ENCODE data around the gene GABBR2. TPM values are rescaled to one million over a fixed set of nuclear protein-coding genes. Genes with fewer than 3 reads are reported as not detected.

The GABBR2 gene
- total and polyA plus RNA-seq, 2 experiments from 2014 or later = 0.89 to 1.3 TPM

DNA sequence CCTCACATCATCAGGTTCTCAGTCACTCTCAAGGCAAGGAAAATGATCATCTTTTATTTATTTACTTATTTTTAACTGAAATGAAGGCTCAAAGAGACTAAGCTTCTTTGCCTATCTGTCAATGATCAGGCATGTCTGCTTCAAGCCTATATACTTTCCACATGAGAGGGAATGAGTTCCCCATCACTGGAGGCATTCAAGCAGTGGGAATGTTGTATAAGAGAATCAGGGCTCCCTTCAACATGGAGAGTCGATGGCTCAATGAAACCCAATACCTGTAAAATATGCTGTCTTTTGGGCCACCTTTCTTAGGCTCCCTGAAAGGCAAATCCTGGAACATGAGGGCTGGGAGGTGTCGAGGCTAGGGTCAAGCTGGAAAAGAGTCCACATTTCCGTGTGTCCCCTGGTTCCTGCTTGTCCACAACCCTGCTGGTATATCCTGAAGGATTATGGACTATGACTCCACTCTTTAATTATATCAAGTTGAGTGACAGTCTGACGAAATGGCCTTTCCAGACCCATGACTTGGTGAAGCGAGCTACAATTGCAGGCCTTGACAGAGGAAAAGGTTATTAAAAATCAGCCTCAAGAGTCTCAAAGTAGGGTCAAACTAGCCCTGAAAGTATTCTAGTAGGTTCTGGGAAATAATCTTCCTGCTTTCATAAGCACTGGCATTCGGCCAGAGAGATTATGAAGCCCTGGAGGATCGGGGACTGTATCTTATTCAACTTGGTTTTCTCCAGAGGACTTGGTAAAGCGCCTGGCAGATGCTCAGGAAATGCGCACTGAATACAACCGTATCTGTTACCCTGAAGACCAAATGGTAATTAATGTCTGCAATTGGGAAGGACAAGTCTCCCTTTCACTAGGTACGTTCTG lies 307.4 kb downstream of the GABBR2 start:
- 0 out of 2 replicates have a peak overlapping the region, but pooled peaks have one; percentile 2 for H3K27ac ChIP-seq (ENCODE audit: low read depth)

More for the DNA sequence above, 307.4 kb downstream of the GABBR2 start:
- Histone ChIP-seq H3K4me3 (no peak overlapping the region), H3K9me2 (ENCODE audit: insufficient read depth) (0 out of 2 replicates have a peak, but pooled peaks cover 3% of the 10 kb centered on the region), H2AFZ (no peak overlapping the region; the same call in 1 of the 2 replicates), H3K36me3 (ENCODE audit: insufficient read depth) (no peaks in the 10 kb centered on the region), H4K20me1 (replicated peaks; ENCODE audit: insufficient read depth) (no peaks in the 10 kb centered on the region), H3K79me2 (replicated peaks; ENCODE audit: insufficient read depth) (no peaks in the 10 kb centered on the region), H3K4me1 (ENCODE audit: insufficient read depth) (peaks cover 15% of the 10 kb centered on the region), H3F3A (replicated peaks; ENCODE audit: low read depth) (no peaks in the 10 kb centered on the region), H3K4me2 (peak overlapping the region; percentile 0; the same call in 1 of the 2 replicates), H3K27me3 (ENCODE audit: insufficient read depth) (no peaks in the 10 kb centered on the region)
- ATAC-seq (no peak), DNase-seq (ENCODE audit: low spot score) (peak; percentile 9)
- TF ChIP-seq EZH2 (IDR thresholded peaks at IDR 0.05; ENCODE audit: low read depth, unreplicated experiment) = no peak
- no peak for TF ChIP-seq NANOG (IDR thresholded peaks at IDR 0.05; ENCODE audit: borderline replicate concordance)
- TF ChIP-seq, protein P1, sequence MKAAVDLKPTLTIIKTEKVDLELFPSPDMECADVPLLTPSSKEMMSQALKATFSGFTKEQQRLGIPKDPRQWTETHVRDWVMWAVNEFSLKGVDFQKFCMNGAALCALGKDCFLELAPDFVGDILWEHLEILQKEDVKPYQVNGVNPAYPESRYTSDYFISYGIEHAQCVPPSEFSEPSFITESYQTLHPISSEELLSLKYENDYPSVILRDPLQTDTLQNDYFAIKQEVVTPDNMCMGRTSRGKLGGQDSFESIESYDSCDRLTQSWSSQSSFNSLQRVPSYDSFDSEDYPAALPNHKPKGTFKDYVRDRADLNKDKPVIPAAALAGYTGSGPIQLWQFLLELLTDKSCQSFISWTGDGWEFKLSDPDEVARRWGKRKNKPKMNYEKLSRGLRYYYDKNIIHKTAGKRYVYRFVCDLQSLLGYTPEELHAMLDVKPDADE (IDR thresholded peaks at IDR 0.05) = no peak
- TF ChIP-seq, protein P2, sequence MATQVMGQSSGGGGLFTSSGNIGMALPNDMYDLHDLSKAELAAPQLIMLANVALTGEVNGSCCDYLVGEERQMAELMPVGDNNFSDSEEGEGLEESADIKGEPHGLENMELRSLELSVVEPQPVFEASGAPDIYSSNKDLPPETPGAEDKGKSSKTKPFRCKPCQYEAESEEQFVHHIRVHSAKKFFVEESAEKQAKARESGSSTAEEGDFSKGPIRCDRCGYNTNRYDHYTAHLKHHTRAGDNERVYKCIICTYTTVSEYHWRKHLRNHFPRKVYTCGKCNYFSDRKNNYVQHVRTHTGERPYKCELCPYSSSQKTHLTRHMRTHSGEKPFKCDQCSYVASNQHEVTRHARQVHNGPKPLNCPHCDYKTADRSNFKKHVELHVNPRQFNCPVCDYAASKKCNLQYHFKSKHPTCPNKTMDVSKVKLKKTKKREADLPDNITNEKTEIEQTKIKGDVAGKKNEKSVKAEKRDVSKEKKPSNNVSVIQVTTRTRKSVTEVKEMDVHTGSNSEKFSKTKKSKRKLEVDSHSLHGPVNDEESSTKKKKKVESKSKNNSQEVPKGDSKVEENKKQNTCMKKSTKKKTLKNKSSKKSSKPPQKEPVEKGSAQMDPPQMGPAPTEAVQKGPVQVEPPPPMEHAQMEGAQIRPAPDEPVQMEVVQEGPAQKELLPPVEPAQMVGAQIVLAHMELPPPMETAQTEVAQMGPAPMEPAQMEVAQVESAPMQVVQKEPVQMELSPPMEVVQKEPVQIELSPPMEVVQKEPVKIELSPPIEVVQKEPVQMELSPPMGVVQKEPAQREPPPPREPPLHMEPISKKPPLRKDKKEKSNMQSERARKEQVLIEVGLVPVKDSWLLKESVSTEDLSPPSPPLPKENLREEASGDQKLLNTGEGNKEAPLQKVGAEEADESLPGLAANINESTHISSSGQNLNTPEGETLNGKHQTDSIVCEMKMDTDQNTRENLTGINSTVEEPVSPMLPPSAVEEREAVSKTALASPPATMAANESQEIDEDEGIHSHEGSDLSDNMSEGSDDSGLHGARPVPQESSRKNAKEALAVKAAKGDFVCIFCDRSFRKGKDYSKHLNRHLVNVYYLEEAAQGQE (IDR thresholded peaks at IDR 0.05; ENCODE audit: unreplicated experiment) = no peak
- no peak for TF ChIP-seq CREB1 (CRISPR knock-in tag; IDR thresholded peaks at IDR 0.05; ENCODE audit: low read depth)
- no peak for TF ChIP-seq ZNF331 (CRISPR knock-in tag; IDR thresholded peaks at IDR 0.05; ENCODE audit: low read depth)
- TF ChIP-seq, protein P3, sequence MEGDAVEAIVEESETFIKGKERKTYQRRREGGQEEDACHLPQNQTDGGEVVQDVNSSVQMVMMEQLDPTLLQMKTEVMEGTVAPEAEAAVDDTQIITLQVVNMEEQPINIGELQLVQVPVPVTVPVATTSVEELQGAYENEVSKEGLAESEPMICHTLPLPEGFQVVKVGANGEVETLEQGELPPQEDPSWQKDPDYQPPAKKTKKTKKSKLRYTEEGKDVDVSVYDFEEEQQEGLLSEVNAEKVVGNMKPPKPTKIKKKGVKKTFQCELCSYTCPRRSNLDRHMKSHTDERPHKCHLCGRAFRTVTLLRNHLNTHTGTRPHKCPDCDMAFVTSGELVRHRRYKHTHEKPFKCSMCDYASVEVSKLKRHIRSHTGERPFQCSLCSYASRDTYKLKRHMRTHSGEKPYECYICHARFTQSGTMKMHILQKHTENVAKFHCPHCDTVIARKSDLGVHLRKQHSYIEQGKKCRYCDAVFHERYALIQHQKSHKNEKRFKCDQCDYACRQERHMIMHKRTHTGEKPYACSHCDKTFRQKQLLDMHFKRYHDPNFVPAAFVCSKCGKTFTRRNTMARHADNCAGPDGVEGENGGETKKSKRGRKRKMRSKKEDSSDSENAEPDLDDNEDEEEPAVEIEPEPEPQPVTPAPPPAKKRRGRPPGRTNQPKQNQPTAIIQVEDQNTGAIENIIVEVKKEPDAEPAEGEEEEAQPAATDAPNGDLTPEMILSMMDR (conservative IDR thresholded peaks at IDR 0.05; ENCODE audit: low read depth in 2 of 2) = no peak
- TF ChIP-seq, protein P4, sequence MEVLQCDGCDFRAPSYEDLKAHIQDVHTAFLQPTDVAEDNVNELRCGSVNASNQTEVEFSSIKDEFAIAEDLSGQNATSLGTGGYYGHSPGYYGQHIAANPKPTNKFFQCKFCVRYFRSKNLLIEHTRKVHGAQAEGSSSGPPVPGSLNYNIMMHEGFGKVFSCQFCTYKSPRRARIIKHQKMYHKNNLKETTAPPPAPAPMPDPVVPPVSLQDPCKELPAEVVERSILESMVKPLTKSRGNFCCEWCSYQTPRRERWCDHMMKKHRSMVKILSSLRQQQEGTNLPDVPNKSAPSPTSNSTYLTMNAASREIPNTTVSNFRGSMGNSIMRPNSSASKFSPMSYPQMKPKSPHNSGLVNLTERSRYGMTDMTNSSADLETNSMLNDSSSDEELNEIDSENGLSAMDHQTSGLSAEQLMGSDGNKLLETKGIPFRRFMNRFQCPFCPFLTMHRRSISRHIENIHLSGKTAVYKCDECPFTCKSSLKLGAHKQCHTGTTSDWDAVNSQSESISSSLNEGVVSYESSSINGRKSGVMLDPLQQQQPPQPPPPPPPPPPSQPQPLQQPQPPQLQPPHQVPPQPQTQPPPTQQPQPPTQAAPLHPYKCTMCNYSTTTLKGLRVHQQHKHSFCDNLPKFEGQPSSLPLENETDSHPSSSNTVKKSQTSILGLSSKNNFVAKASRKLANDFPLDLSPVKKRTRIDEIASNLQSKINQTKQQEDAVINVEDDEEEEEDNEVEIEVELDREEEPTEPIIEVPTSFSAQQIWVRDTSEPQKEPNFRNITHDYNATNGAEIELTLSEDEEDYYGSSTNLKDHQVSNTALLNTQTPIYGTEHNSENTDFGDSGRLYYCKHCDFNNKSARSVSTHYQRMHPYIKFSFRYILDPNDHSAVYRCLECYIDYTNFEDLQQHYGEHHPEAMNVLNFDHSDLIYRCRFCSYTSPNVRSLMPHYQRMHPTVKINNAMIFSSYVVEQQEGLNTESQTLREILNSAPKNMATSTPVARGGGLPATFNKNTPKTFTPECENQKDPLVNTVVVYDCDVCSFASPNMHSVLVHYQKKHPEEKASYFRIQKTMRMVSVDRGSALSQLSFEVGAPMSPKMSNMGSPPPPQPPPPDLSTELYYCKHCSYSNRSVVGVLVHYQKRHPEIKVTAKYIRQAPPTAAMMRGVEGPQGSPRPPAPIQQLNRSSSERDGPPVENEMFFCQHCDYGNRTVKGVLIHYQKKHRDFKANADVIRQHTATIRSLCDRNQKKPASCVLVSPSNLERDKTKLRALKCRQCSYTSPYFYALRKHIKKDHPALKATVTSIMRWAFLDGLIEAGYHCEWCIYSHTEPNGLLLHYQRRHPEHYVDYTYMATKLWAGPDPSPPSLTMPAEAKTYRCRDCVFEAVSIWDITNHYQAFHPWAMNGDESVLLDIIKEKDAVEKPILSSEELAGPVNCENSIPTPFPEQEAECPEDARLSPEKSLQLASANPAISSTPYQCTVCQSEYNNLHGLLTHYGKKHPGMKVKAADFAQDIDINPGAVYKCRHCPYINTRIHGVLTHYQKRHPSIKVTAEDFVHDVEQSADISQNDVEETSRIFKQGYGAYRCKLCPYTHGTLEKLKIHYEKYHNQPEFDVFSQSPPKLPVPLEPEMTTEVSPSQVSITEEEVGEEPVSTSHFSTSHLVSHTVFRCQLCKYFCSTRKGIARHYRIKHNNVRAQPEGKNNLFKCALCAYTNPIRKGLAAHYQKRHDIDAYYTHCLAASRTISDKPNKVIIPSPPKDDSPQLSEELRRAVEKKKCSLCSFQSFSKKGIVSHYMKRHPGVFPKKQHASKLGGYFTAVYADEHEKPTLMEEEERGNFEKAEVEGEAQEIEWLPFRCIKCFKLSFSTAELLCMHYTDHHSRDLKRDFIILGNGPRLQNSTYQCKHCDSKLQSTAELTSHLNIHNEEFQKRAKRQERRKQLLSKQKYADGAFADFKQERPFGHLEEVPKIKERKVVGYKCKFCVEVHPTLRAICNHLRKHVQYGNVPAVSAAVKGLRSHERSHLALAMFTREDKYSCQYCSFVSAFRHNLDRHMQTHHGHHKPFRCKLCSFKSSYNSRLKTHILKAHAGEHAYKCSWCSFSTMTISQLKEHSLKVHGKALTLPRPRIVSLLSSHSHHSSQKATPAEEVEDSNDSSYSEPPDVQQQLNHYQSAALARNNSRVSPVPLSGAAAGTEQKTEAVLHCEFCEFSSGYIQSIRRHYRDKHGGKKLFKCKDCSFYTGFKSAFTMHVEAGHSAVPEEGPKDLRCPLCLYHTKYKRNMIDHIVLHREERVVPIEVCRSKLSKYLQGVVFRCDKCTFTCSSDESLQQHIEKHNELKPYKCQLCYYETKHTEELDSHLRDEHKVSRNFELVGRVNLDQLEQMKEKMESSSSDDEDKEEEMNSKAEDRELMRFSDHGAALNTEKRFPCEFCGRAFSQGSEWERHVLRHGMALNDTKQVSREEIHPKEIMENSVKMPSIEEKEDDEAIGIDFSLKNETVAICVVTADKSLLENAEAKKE (CRISPR knock-in tag; IDR thresholded peaks at IDR 0.05) = no peak
- no peak for TF ChIP-seq ZNF114 (CRISPR knock-in tag; IDR thresholded peaks at IDR 0.05)
- no peak for TF ChIP-seq STAT1 (IDR thresholded peaks at IDR 0.05; ENCODE audit: unreplicated experiment)
- no peak for TF ChIP-seq POLR2AphosphoS5 (IDR thresholded peaks at IDR 0.05; ENCODE audit: low read depth)
- no peak for TF ChIP-seq JUNB (IDR thresholded peaks at IDR 0.05; ENCODE audit: unreplicated experiment)
- no peak for TF ChIP-seq EZH2phosphoT487 (IDR thresholded peaks at IDR 0.05; ENCODE audit: unreplicated experiment)
- Mint-ChIP-seq H3K27ac (no peak overlapping the region), H3K27me3 (ENCODE audit: insufficient read depth, low read depth, poor library complexity) (peaks cover 2% of the 10 kb centered on the region), H3K4me1 (peaks cover 13% of the 10 kb centered on the region), H3K36me3 (ENCODE audit: low read depth) (no peaks in the 10 kb centered on the region), H3K9me3 (no peaks in the 10 kb centered on the region), H3K4me3 (no peak overlapping the region)

All from GM23338 (cell line).